Vagina (tissue), 2 donors: Measurements from ENCODE around the gene IL33.

Experiments used
- CTCF ChIP-seq, 3 experiments: fragments of 450-650 bp in 2 of 3; fragments of 200-600 bp in 1 of 3; sonication (generic) in 1 of 3; IDR thresholded peaks; one replicate each; pipeline ENCODE4 v1.5.1; 2017 to 2019; ENCODE audit warnings: antibody characterized with exemption in 3 of 3, mild to moderate bottlenecking in 2 of 3, moderate library complexity in 2 of 3
- POLR2A ChIP-seq, 2 donors: fragments of 450-650 bp; IDR thresholded peaks; one replicate each; pipeline ENCODE4 v1.6.1; 2017; ENCODE audit warnings: antibody characterized with exemption in 2 of 2, mild to moderate bottlenecking in 2 of 2, moderate library complexity in 2 of 2
- POLR2AphosphoS5 ChIP-seq, 2 donors: sonication (generic); formaldehyde crosslinking; IDR thresholded peaks; one replicate each; pipeline ENCODE4 v1.9.0; 2017; ENCODE audit warnings: antibody characterized with exemption in 2 of 2, mild to moderate bottlenecking in 2 of 2, low read depth in 1 of 2; ENCODE audit not compliant: insufficient read depth in 1 of 2

DNA sequence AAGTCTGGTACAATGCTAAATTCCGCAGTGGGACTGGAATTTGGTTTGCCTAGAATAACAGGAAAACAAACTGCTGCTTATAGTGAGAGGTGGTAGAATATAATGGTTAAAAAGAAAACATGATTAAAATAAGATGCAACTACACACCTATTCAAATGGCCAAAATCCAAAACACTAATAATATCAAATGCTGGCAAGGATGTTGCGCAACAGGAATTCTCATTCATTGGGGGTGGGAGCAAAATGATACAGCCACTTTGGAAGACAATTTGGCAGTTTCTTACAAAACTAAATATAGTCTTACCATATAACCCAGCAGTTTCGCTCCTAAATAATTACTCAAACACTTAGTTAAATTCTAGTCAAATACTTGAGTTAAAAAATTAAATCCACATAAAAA, 61.8 kb downstream of the IL33 start:
- no peak for TF ChIP-seq CTCF (IDR thresholded peaks at IDR 0.05)
- no peak for TF ChIP-seq POLR2AphosphoS5 (IDR thresholded peaks at IDR 0.05; ENCODE audit: insufficient read depth in 1 of 2, low read depth in 1 of 2)
- TF ChIP-seq POLR2A (IDR thresholded peaks at IDR 0.05), result no peak
